Ovary (tissue), 9 donors: ENCODE results near the gene CCL1. TPM values are rescaled to one million over a fixed set of nuclear protein-coding genes. Genes with fewer than 3 reads are reported as not detected.

Experiments used
- DNase-seq, 5 donors: peaks; one replicate each; pipeline ENCODE4 v3.0.0-alpha.2; 2019 to 2020
- H3K27ac ChIP-seq, 2 donors: fragments of 200-600 bp; one replicate each; pipeline versions ENCODE4 v1.5.1 to v1.8.0; 2019 to 2022
- H3K27me3 ChIP-seq: fragments of 200-600 bp; one replicate; pipeline ENCODE4 v1.8.0; 2022
- H3K36me3 ChIP-seq: fragments of 200-600 bp; sonication (generic); one replicate; pipeline ENCODE4 v1.5.1; 2019
- H3K4me1 ChIP-seq: one replicate; pipeline ENCODE4 v1.8.1; 2013; ENCODE audit warnings: mild to moderate bottlenecking, moderate library complexity; ENCODE audit not compliant: insufficient read depth
- H3K4me3 ChIP-seq: fragments of 200-600 bp; sonication (generic); one replicate; pipeline ENCODE4 v1.5.1; 2017
- H3K9me3 ChIP-seq, 2 donors: fragments of 200-600 bp in 1 of 2; sonication (generic) in 1 of 2; one replicate each; pipeline versions ENCODE4 v1.5.1 to v1.8.1; 2013 to 2019; ENCODE audit warnings: mild to moderate bottlenecking in 1 of 2, moderate library complexity in 1 of 2
- EP300 ChIP-seq: sonication (generic); formaldehyde crosslinking; IDR thresholded peaks from one replicate; pipeline ENCODE4 v1.6.1; 2017; ENCODE audit warnings: antibody characterized with exemption
- POLR2A ChIP-seq: fragments of 450-650 bp; IDR thresholded peaks from one replicate; pipeline ENCODE4 v1.6.1; 2017; ENCODE audit warnings: antibody characterized with exemption, mild to moderate bottlenecking, moderate library complexity
- WGBS, 3 donors: extraction: QIAGEN DNeasy Blood & Tissue Kit in 1 of 3; methylation state at CpG; one replicate each; pipeline versions ENCODE4 v1.1.5 to v1.1.7; 2013 to 2017; 5-methylcytosine and 5-hydroxymethylcytosine counted together
- intact Hi-C, 4 donors: fragments of 100-400 bp; cut with DNase I; formaldehyde crosslinking; loops; one replicate each; pipeline versions ENCODE4 v1.11.0 to v1.15.1; 2022 to 2023
- polyA plus RNA-seq, 2 donors: library from polyadenylated mRNA; stranded (reverse); fragments of 200-250 nt in 1 of 2; fragments of 350-450 nt in 1 of 2; fragmentation: Illumina TruSeq in 1 of 2; extraction: RNeasy Lipid Tissue Mini Kit (QIAGEN cat#74804) in 1 of 2; gene quantifications; one replicate each; pipeline ENCODE4 v1.2.3, GENCODE V29; 2013 to 2014
- total RNA-seq, 7 donors: library from RNA; depleted of rRNA in 2 of 7; stranded (reverse); fragments of >200 nt in 2 of 7; fragmentation: NEBNext Ultra II Directional in 3 of 7; extraction: Animal tissue kit (Norgen Biotek cat#: 25700) in 3 of 7; gene quantifications; one replicate each; pipeline versions ENCODE4 v1.1.0 to v1.2.4, GENCODE V29; 2016 to 2023
- TF ChIP-seq, protein P1 (sequence below), 3 donors: fragments of 450-650 bp in 2 of 3; fragments of 200-600 bp in 1 of 3; IDR thresholded peaks; one replicate each; pipeline versions ENCODE4 v1.5.1 to v1.8.0; 2016 to 2022; ENCODE audit warnings: antibody characterized with exemption in 3 of 3, mild to moderate bottlenecking in 1 of 3
- donor health status: DM: no; HTN: no; CAD: no; lungs with moderate emphysema.
- donor health status: DM: no; HTN: no; CAD: no.
- donor health status: Bipolar disorder and iron deficiency.
- donor health status: DM: yes; HTN: yes; CAD: no.
- donor health status: DM: no; HTN: no; CAD: no.
- donor health status: DM: yes; HTN: yes; CAD: no.

CCL1 gene
- total and polyA plus RNA-seq, 9 donors: not detected

DNA sequence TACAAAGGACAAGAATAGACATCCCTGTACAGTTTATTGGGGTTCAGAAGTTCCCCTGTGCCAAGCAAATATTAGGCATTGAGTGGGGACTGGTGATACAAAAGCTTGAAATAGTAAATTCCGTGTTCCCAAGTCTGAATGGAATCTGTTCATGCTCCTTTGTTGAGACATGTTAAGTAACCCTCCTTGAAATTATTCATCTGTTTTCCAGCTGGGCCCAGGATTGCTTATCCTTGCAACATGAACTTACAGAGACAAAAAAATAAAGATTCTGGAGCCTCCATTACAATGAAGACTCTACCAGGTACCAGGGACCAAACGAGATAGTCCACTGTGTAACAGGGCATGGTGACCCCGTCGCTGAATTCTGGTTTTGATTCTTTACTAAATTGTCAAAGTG lies 49.9 kb downstream of the CCL1 start:
- TF ChIP-seq POLR2A: no peak
- TF ChIP-seq, protein P1, sequence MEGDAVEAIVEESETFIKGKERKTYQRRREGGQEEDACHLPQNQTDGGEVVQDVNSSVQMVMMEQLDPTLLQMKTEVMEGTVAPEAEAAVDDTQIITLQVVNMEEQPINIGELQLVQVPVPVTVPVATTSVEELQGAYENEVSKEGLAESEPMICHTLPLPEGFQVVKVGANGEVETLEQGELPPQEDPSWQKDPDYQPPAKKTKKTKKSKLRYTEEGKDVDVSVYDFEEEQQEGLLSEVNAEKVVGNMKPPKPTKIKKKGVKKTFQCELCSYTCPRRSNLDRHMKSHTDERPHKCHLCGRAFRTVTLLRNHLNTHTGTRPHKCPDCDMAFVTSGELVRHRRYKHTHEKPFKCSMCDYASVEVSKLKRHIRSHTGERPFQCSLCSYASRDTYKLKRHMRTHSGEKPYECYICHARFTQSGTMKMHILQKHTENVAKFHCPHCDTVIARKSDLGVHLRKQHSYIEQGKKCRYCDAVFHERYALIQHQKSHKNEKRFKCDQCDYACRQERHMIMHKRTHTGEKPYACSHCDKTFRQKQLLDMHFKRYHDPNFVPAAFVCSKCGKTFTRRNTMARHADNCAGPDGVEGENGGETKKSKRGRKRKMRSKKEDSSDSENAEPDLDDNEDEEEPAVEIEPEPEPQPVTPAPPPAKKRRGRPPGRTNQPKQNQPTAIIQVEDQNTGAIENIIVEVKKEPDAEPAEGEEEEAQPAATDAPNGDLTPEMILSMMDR (IDR thresholded peaks at IDR 0.05): no peak
- TF ChIP-seq EP300: no peak
- DNase-seq: no peak
- Histone ChIP-seq H3K4me1 (no peaks in the 10 kb centered on the region), H3K27me3 (no peaks in the 10 kb centered on the region), H3K9me3 (no peaks in the 10 kb centered on the region), H3K36me3 (no peaks in the 10 kb centered on the region), H3K4me3 (no peak overlapping the region), H3K27ac (no peak overlapping the region)
- intact Hi-C loops: no loop called here
- WGBS, 3 donors: 64 to 70% (median 67%) methylated on average over 4 of the region's 4 CpGs

DNA sequence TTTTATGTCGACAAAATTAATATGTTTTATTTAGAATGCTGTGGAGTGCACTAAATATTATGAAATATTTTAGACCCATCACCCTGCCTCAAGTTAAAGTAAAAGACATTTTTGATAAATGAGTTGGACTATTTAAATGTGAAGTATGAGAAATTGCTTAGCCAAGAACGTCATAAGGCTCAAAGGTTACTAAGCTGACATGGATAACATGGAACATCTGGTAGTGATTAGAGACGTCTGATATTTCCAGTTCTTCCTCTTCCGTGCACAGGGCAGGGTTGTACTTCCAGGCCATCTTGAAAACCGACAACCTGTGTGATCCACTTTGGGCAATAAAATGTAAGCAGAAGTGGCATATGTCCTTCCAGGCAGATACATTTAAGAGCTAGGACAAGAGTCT lies 51.0 kb downstream of the CCL1 start:
- no peak overlapping the region for H3K4me3 ChIP-seq
- intact Hi-C loops: no loop called here
- H3K4me1 ChIP-seq: peaks cover 2% of the 10 kb centered on the region
- H3K27me3 ChIP-seq: no peaks in the 10 kb centered on the region
- no peak for TF ChIP-seq EP300
- TF ChIP-seq, protein P1 (IDR thresholded peaks at IDR 0.05): no peak
- no peak for TF ChIP-seq POLR2A
- H3K27ac ChIP-seq: no peak overlapping the region
- DNase-seq: no peak
- WGBS, 3 donors: 18 to 26% (median 18%) methylated on average over 5 of the region's 5 CpGs
- H3K9me3 ChIP-seq: no peaks in the 10 kb centered on the region
- no peaks in the 10 kb centered on the region for H3K36me3 ChIP-seq

GRCh38 chr17:34311291-34311690 lies 51.7 kb downstream of the CCL1 start:
- intact Hi-C loops: no loop called here
- Histone ChIP-seq H3K4me1 (peaks cover 2% of the 10 kb centered on the region), H3K9me3 (no peaks in the 10 kb centered on the region), H3K36me3 (no peaks in the 10 kb centered on the region), H3K4me3 (no peak overlapping the region), H3K27me3 (no peaks in the 10 kb centered on the region), H3K27ac (no peak overlapping the region)
- 67 to 68% (median 67%) methylated on average over 7 of the region's 7 CpGs for WGBS, 3 donors
- no peak for DNase-seq
- TF ChIP-seq POLR2A: no peak

Other genes starting within 250 kb of the CCL1 start
- gene CCL2, start 107.9 kb downstream of the CCL1 start, total RNA-seq: 100 to 1,000 TPM in 1 of 7 donors, 10 to 100 TPM in 5, 1 to 10 TPM in 1; 5.0 to 156 (median 25.3) TPM
- gene CCL2, start 107.9 kb downstream of the CCL1 start, polyA plus RNA-seq: 10 to 100 TPM; 35.1 to 50.9 TPM
- gene CCL7, start 93.0 kb downstream of the CCL1 start, total RNA-seq: under 1 TPM in 1 of 7 donors, not detected in 6; 0.46 TPM
- not detected for gene CCL7, start 93.0 kb downstream of the CCL1 start, polyA plus RNA-seq
- gene CCL11, start 77.5 kb downstream of the CCL1 start, total RNA-seq: not detected
- gene CCL11, start 77.5 kb downstream of the CCL1 start, polyA plus RNA-seq: 1 to 10 TPM in 1 of 2 donors, under 1 TPM in 1; 0.35 to 2.0 TPM
- 1 to 10 TPM in 2 of 7 donors, under 1 TPM in 3, not detected in 2; 0.15 to 1.6 (median 0.48) TPM for gene CCL8, start 43.8 kb downstream of the CCL1 start, total RNA-seq
- 1 to 10 TPM in 1 of 2 donors, under 1 TPM in 1; 0.22 to 3.7 TPM for gene CCL8, start 43.8 kb downstream of the CCL1 start, polyA plus RNA-seq
- gene CCL13, start 6.8 kb downstream of the CCL1 start, total RNA-seq: 1 to 10 TPM in 1 of 7 donors, under 1 TPM in 2, not detected in 4; 0.47 to 1.1 (median 0.57) TPM
- gene CCL13, start 6.8 kb downstream of the CCL1 start, polyA plus RNA-seq: 1 to 10 TPM in 1 of 2 donors, under 1 TPM in 1; 0.59 to 5.1 TPM
- under 1 TPM in 5 of 7 donors, not detected in 2; 0.10 to 0.40 (median 0.20) TPM for gene TMEM132E, start 216.3 kb upstream of the CCL1 start, total RNA-seq
- gene TMEM132E, start 216.3 kb upstream of the CCL1 start, polyA plus RNA-seq: under 1 TPM; 0.08 to 0.22 TPM